KOPT-K1 (cell line): Measurements from ENCODE around the gene ZRSR2.

ENCODE experiments used
- H3K27ac ChIP-seq: fragments of 200-600 bp; sonication (generic); 2 replicates; pipeline ENCODE4 v1.5.1; 2016; ENCODE audit warnings: antibody characterized with exemption, mild to moderate bottlenecking, low read depth, low read length; ENCODE audit not compliant: poor library complexity, severe bottlenecking
- H3K36me3 ChIP-seq: fragments of 200-600 bp; sonication (generic); 2 replicates; pipeline ENCODE4 v1.5.1; 2017; ENCODE audit warnings: antibody characterized with exemption, mild to moderate bottlenecking, low read length, moderate library complexity; ENCODE audit not compliant: insufficient read depth
- H3K9me3 ChIP-seq: fragments of 200-600 bp; sonication (generic); 2 replicates; pipeline ENCODE4 v1.5.1; 2017; ENCODE audit warnings: antibody characterized with exemption, low read length, mild to moderate bottlenecking; ENCODE audit not compliant: insufficient read depth, poor library complexity, severe bottlenecking

ZRSR2 gene

GRCh38 chrX:15854712-15855567, 64.7 kb downstream of the ZRSR2 start, which contains the start of gene AP1S2:
AP1S2 (minus strand) TSS chrX:15854813; CDS start chrX:15852524, 2,289 bp downstream.
- H3K36me3 ChIP-seq, result no peaks in the 10 kb centered on the region; the same call in 1 of the 2 replicates
- H3K9me3 ChIP-seq, result no peaks in the 10 kb centered on the region
- peak within 1 kb of the TSS; percentile 84 for H3K27ac ChIP-seq

- H3K9me3 ChIP-seq, result no peaks in the 10 kb centered on the region
- peak overlapping the region; percentile 84 for H3K27ac ChIP-seq
- H3K36me3 ChIP-seq, result no peaks in the 10 kb centered on the region; the same call in 1 of the 2 replicates
These were observed 65.4 kb downstream of the ZRSR2 start for GRCh38 chrX:15855568-15856221.

- H3K36me3 ChIP-seq, result no peaks in the 10 kb centered on the region; the same call in 1 of the 2 replicates
- no peak overlapping the region for H3K27ac ChIP-seq
- H3K9me3 ChIP-seq, result no peaks in the 10 kb centered on the region
These were observed 65.9 kb downstream of the ZRSR2 start for GRCh38 chrX:15856222-15856587.

GRCh38 chrX:15856636-15857035, 66.4 kb downstream of the ZRSR2 start:
- Histone ChIP-seq H3K27ac (no peak overlapping the region), H3K9me3 (no peaks in the 10 kb centered on the region), H3K36me3 (no peaks in the 10 kb centered on the region)

GRCh38 chrX:15858051-15858450, 67.8 kb downstream of the ZRSR2 start:
- no peaks in the 10 kb centered on the region for H3K36me3 ChIP-seq
- H3K27ac ChIP-seq, result no peak overlapping the region
- H3K9me3 ChIP-seq, result no peaks in the 10 kb centered on the region

GRCh38 chrX:15860921-15861320, 70.6 kb downstream of the ZRSR2 start:
- no peak overlapping the region for H3K27ac ChIP-seq
- H3K9me3 ChIP-seq, result no peaks in the 10 kb centered on the region
- no peaks in the 10 kb centered on the region for H3K36me3 ChIP-seq

- Histone ChIP-seq H3K36me3 (no peaks in the 10 kb centered on the region), H3K9me3 (no peaks in the 10 kb centered on the region), H3K27ac (no peak overlapping the region)
These were observed 73.7 kb downstream of the ZRSR2 start for GRCh38 chrX:15864023-15864422.

GRCh38 chrX:15864629-15865028, 74.3 kb downstream of the ZRSR2 start:
- no peaks in the 10 kb centered on the region for H3K9me3 ChIP-seq
- H3K36me3 ChIP-seq, result no peaks in the 10 kb centered on the region
- no peak overlapping the region for H3K27ac ChIP-seq

GRCh38 chrX:15866147-15866546, 75.9 kb downstream of the ZRSR2 start:
- Histone ChIP-seq H3K27ac (no peak overlapping the region), H3K36me3 (no peaks in the 10 kb centered on the region), H3K9me3 (no peaks in the 10 kb centered on the region)

- no peaks in the 10 kb centered on the region for H3K36me3 ChIP-seq
- H3K27ac ChIP-seq, result no peak overlapping the region
- no peaks in the 10 kb centered on the region for H3K9me3 ChIP-seq
These were observed 79.4 kb downstream of the ZRSR2 start for GRCh38 chrX:15869695-15870094.

GRCh38 chrX:15870310-15870709, 80.0 kb downstream of the ZRSR2 start:
- Histone ChIP-seq H3K9me3 (no peaks in the 10 kb centered on the region), H3K36me3 (no peaks in the 10 kb centered on the region), H3K27ac (no peak overlapping the region)
